ENCODE data around the gene ZRSR2. TPM values are rescaled to one million over a fixed set of nuclear protein-coding genes. Genes with fewer than 3 reads are reported as not detected.

Gene ZRSR2
- total RNA-seq, 1 donor from 2014 or later: 6.0 TPM

DNA sequence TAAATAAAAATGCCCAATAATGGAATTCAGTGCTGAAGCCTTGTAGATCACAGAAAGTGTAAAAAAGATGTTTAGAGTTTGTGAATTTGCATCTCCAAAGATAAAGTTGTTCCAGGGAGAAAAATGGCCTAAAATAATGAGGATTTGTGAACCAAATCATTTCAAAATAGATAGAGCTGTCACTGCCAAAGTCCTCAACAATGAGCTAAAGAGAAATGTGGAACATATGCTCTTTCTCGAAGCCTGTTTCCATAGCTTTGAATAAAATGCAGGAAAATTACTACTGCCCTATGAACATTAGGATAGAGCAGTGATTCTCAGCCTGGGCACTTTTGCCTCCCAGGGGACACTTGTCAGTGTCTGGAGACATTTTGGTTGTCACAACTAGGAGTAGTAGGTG, 67.8 kb downstream of the ZRSR2 start:
- no peak for DNase-seq (ENCODE audit: low read depth)
- H3K27me3 ChIP-seq (ENCODE audit: control insufficient read depth, insufficient read depth, low read length): peaks cover 2% of the 10 kb centered on the region
- no peak overlapping the region for H3K4me3 ChIP-seq (ENCODE audit: low read depth, low read length)
- H3K36me3 ChIP-seq (ENCODE audit: control insufficient read depth, insufficient read depth, low read length): no peaks in the 10 kb centered on the region
- TF ChIP-seq, protein P1, sequence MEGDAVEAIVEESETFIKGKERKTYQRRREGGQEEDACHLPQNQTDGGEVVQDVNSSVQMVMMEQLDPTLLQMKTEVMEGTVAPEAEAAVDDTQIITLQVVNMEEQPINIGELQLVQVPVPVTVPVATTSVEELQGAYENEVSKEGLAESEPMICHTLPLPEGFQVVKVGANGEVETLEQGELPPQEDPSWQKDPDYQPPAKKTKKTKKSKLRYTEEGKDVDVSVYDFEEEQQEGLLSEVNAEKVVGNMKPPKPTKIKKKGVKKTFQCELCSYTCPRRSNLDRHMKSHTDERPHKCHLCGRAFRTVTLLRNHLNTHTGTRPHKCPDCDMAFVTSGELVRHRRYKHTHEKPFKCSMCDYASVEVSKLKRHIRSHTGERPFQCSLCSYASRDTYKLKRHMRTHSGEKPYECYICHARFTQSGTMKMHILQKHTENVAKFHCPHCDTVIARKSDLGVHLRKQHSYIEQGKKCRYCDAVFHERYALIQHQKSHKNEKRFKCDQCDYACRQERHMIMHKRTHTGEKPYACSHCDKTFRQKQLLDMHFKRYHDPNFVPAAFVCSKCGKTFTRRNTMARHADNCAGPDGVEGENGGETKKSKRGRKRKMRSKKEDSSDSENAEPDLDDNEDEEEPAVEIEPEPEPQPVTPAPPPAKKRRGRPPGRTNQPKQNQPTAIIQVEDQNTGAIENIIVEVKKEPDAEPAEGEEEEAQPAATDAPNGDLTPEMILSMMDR (IDR thresholded peaks at IDR 0.05; ENCODE audit: insufficient read depth, low read length, poor library complexity, severe bottlenecking): no peak

DNA sequence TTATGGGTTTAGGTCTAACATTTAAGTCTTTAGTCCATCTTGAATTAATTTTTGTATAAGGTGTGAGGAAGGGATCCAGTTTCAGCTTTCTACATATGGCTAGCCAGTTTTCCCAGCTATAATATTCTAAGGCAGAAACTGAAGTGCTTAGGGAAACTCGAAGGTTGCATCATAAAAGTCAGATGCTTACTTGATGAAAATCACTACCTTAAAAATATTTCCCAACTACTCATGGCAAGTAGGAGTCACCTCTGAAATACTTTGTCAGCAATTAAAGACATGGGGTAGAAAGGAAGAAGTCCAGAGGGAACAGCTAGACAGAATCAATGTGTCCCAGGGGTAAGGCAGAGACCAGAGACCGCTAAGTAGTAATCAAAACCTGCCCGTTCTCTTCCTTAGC, 70.6 kb downstream of the ZRSR2 start:
- Histone ChIP-seq H3K4me3 (ENCODE audit: low read depth, low read length) (no peak overlapping the region), H3K36me3 (ENCODE audit: control insufficient read depth, insufficient read depth, low read length) (no peaks in the 10 kb centered on the region), H3K27me3 (ENCODE audit: control insufficient read depth, insufficient read depth, low read length) (peaks cover 5% of the 10 kb centered on the region)
- TF ChIP-seq, protein P1 (IDR thresholded peaks at IDR 0.05; ENCODE audit: insufficient read depth, low read length, poor library complexity, severe bottlenecking): no peak
- DNase-seq (ENCODE audit: low read depth): no peak

DNA sequence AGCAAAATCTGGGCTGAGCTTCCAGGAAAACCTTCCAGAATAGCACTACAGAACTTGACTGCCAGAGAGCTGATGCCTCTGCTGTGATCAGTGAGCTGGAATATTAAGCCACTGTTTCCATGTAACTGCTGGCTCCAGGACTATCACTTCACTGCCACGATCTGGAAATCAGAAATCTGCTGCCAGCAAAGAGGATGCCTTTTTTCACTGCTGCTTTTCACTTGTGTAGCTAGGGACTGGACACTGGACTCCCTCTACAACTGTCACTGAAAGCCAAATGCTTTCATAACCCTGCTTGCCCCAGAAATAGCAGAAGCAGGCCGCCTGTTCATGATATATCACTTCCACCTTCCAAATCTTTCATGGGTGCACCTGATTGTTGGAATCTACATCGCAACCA, 73.7 kb downstream of the ZRSR2 start:
- Histone ChIP-seq H3K36me3 (ENCODE audit: control insufficient read depth, insufficient read depth, low read length) (no peaks in the 10 kb centered on the region), H3K4me3 (ENCODE audit: low read depth, low read length) (no peak overlapping the region), H3K27me3 (ENCODE audit: control insufficient read depth, insufficient read depth, low read length) (peaks cover 5% of the 10 kb centered on the region)
- no peak for DNase-seq (ENCODE audit: low read depth)
- TF ChIP-seq, protein P1 (IDR thresholded peaks at IDR 0.05; ENCODE audit: insufficient read depth, low read length, poor library complexity, severe bottlenecking): no peak

DNA sequence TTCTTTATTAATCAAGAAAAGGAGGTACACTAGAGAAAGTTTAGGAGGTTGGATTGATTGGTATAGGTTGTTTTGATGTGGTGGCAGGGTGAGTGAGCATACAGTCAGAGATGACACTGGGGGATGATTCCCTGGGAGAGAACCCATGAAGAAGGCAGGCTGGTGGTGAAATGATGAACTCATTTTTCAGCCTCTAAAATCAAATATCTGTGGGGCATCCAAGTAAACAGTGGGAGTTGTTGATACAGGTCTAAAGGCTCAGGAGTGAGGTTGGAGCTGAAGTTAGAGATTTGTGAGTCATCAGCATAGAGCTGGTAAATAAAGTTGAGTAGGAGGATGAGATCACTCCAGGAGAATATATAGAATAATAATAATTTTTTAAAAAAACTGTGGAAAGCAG, 74.3 kb downstream of the ZRSR2 start:
- TF ChIP-seq, protein P1 (IDR thresholded peaks at IDR 0.05; ENCODE audit: insufficient read depth, low read length, poor library complexity, severe bottlenecking): no peak
- H3K27me3 ChIP-seq (ENCODE audit: control insufficient read depth, insufficient read depth, low read length): peaks cover 5% of the 10 kb centered on the region
- no peak for DNase-seq (ENCODE audit: low read depth)
- no peak overlapping the region for H3K4me3 ChIP-seq (ENCODE audit: low read depth, low read length)
- no peaks in the 10 kb centered on the region for H3K36me3 ChIP-seq (ENCODE audit: control insufficient read depth, insufficient read depth, low read length)

DNA sequence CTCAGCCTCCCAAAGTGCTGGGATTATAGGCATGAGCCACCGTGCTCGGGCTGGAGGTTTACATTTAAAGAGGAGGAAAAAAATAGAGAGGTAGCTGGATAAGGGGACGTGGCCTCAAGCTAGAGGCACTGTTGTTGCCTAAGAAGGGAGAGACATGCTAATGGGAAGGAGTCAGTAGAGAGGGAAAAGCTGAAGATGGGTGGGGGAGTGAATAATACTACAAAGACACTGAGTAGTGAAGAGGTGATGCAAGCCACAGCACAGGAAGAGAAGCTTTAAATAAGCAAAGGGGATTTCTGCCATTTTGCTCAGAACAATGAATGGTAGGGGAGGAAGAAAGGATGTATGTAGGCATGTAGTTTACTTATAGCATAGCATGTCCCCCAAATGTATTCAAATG, 75.9 kb downstream of the ZRSR2 start:
- Histone ChIP-seq H3K4me3 (ENCODE audit: low read depth, low read length) (no peak overlapping the region), H3K27me3 (ENCODE audit: control insufficient read depth, insufficient read depth, low read length) (peaks cover 5% of the 10 kb centered on the region), H3K36me3 (ENCODE audit: control insufficient read depth, insufficient read depth, low read length) (no peaks in the 10 kb centered on the region)
- DNase-seq (ENCODE audit: low read depth): no peak
- TF ChIP-seq, protein P1 (IDR thresholded peaks at IDR 0.05; ENCODE audit: insufficient read depth, low read length, poor library complexity, severe bottlenecking): no peak

DNA sequence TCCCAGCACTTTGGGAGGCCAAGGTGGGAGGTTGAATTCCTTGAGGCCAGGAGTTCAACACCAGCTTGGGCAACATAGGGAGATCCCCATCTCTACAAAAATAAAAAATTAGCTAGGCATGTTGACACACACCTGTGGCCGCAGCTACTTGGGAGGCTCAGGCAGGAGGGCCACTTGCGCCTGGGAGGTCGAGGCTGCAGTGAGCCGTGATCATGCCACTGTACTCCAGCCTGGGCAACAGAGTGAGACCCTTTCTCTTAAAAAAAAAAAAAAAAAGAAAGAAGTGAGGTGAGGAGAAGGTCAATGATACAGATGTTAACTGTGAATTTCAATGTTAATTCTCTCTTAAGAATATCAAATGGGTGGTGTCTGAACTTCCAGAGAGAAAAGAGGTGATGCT, 79.4 kb downstream of the ZRSR2 start:
- no peak overlapping the region for H3K4me3 ChIP-seq (ENCODE audit: low read depth, low read length)

More for the DNA sequence above, 79.4 kb downstream of the ZRSR2 start:
- Histone ChIP-seq H3K36me3 (ENCODE audit: control insufficient read depth, insufficient read depth, low read length) (no peaks in the 10 kb centered on the region), H3K27me3 (ENCODE audit: control insufficient read depth, insufficient read depth, low read length) (peaks cover 2% of the 10 kb centered on the region)
- no peak for DNase-seq (ENCODE audit: low read depth)
- TF ChIP-seq, protein P1 (IDR thresholded peaks at IDR 0.05; ENCODE audit: insufficient read depth, low read length, poor library complexity, severe bottlenecking): no peak
